Measurements from ENCODE around the gene IRS1.

IRS1 gene

DNA sequence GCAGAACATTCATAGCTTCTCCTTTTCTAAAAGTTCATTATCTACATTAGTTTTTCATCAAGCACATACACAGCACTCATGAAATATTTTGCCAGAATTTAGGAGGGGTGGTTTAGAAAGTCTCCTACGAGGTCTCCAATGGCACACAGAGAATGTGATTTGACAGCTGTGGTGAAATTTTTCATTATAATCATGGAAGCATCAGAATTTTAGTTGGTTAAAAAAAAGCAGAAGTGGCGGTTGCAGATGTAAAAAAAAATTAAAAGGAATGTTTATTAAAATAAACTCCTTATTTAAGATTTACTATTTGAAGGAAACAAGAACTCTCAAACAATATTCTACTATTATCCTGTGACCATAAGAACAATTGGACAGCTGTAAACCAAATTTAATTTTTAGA, 25.4 kb upstream of the IRS1 start:
- H3K4me3 ChIP-seq (ENCODE audit: low read depth, low read length), result no peak overlapping the region
- no peak for DNase-seq (ENCODE audit: low read depth)
- no peak for TF ChIP-seq CTCF (IDR thresholded peaks at IDR 0.05; ENCODE audit: low read depth, low read length, missing control alignments)

GRCh38 chr2:226818930-226819329, 19.3 kb upstream of the IRS1 start:
- no peak for DNase-seq (ENCODE audit: low read depth)
- no peak for TF ChIP-seq CTCF (IDR thresholded peaks at IDR 0.05; ENCODE audit: low read depth, low read length, missing control alignments)
- no peak overlapping the region for H3K4me3 ChIP-seq (ENCODE audit: low read depth, low read length)

DNA sequence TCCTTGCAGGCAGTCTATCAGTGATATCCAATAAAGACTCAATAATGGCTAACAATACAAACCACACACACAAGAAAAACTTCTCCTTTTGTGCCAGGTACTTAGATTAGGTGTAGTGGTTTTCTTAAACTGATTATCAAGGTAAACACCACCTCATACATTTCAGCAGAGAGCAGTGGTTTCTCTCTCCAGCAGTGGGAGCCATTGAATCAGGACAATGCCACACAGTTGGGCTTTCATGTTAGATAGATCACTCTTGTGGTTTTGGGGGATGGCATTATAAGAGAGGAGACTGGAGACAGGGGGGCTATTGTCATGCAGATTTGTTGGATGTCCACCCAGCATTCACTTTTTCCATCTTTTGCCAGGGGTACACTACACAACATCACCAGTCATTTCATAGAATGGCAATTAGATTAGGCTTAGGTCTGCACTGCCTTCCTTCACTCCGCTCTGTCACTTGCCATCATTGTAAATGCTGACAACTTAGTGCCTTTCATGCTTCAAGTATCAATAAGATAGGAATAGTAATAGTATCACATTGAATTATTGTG, 13.6 kb upstream of the IRS1 start:
- no peak for DNase-seq (ENCODE audit: low read depth)
- H3K4me3 ChIP-seq (ENCODE audit: low read depth, low read length), result no peak overlapping the region
- peak; percentile 68 for TF ChIP-seq CTCF (IDR thresholded peaks at IDR 0.05; ENCODE audit: low read depth, low read length, missing control alignments)

GRCh38 chr2:226803410-226803809, 3.8 kb upstream of the IRS1 start:
- DNase-seq (ENCODE audit: low read depth), result no peak
- H3K4me3 ChIP-seq (ENCODE audit: low read depth, low read length), result no peak overlapping the region
- TF ChIP-seq CTCF (IDR thresholded peaks at IDR 0.05; ENCODE audit: low read depth, low read length, missing control alignments), result no peak

DNA sequence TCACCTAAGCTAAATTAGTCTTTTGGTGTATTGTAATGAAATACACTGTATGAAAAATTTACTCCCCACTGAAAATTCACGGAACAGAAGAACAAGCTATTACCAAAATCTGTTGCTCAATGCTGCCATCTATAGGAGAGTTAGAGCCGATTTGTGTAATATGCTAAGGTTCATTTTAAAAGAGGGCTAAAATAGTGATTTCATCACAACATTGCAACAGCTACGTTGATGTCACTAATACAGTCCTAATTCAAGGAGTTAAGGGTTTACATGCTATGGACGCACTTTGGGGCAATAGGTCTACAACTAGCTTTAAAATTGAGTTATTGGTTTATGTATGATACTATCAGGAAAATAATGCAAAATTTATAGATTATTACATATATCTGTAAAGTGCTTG, 3.0 kb upstream of the IRS1 start:
- no peak for DNase-seq (ENCODE audit: low read depth)
- TF ChIP-seq CTCF (IDR thresholded peaks at IDR 0.05; ENCODE audit: low read depth, low read length, missing control alignments), result peak; percentile 62
- no peak overlapping the region for H3K4me3 ChIP-seq (ENCODE audit: low read depth, low read length)

- no peak for DNase-seq (ENCODE audit: low read depth)
- H3K4me3 ChIP-seq (ENCODE audit: low read depth, low read length), result peak overlapping the region; percentile 80
- TF ChIP-seq CTCF (IDR thresholded peaks at IDR 0.05; ENCODE audit: low read depth, low read length, missing control alignments), result no peak
These were observed 1.5 kb upstream of the IRS1 start for GRCh38 chr2:226800941-226801784.
